Activated gamma-delta T cell treated with anti-CD3 and anti-CD28 coated beads, Interleukin-2, amount 50 U/mL, for 16 hours (primary cell): ENCODE results near the gene KSR2.
"Not testable (repeated sequence)": the region's sequence is repeated elsewhere in the genome, so short reads cannot be mapped to it uniquely, and the experiment has no call there.

Experiments
- DNase-seq: peaks from one replicate; pipeline ENCODE4 v3.0.0-alpha.2; 2020; ENCODE audit warnings: low read depth

Gene KSR2

DNA sequence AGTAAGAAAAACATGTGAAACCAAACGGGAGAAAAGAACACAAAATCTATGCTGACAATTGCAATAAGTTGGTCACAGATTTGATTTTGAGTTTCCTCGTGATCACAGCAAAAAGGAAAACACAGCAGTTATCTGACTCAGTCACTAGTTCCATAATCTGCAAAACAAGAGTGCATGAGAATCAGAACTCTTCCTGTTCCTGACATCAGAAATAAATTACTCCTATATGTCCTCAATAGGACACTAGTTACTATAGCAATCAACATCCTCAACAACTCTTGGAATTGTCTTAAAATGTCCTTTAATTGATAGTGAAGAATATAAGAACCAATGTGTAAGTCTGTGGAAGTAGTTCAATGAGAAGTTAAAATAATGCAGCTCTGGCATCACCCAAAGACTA is 339.3 kb downstream of the KSR2 start:
- DNase-seq = no peak

DNA sequence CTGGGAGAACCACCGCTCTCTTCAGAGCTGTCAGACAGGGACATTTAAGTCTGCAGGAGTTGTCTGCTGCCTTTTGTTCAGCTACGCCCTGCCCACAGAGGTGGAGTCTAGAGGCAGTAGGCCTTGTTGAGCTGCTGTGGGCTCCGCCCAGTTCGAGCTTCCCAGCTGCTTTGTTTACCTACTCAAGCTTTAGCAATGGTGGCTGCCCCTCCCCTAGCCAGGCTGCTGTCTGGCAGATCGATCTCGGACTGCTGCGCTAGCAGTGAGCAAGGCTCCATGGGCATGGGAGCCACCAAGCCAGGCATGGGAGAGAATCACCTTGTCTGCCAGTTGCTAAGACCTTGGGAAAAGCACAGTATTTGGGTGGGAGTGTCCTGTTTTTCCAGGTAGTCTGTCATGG is 340.1 kb downstream of the KSR2 start:
- not testable (repeated sequence) for DNase-seq

DNA sequence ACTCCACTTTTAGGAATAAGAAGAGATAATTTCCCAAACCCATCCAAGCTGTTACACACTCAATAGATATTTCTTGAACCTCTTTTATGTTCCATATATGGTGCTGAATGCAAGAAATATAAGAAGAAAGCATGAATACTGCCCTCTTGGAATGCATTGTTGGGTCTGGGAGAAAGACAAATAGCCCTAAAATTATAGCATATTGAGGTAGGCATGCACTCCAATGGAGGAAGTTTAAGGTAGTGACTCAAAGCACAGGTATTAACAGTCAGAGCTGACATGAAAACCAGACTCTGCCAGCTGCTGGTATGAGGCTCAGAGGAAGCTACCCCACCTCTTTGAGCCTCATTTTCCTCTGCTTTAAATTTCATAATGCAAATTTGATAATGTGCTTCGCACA is 346.0 kb downstream of the KSR2 start:
- DNase-seq = no peak

DNA sequence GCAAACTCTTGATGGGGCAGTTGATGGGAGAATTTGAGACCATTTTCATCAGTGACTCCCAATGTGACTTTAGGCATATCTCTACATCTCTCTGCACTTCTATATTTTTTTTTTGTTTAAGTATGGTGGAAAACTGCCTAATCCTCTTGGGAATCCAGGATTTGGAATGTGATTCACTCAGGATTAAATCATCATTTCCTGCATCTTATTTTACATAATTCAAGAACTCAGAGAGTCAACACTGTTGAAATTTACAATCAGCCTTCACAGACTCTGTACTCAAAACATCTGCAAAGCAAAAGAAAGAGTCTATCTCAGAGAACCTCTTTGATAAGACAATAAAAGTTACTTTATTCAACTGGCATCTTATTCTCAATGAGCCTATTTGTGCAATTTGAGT is 346.7 kb downstream of the KSR2 start:
- no peak for DNase-seq

DNA sequence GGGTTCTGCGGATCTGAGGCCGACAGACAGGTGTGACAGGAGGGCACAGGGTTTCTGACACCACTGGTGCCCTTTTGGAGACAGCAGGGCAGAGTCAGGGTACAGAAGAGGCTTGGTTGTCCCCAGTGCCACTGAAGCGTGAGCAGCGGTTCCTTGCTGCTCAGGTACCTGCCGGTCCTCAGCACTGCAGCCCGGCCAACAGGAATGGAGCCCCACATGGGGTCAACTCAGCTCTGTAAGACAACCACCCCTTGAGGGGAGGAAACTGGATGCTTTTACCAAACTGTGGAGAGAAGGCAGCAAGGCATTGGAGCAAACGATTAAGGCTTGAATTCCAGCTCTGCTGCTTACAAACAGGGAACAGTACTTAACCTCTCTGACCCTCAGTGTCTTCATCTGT is 361.0 kb downstream of the KSR2 start:
- DNase-seq = no peak

DNA sequence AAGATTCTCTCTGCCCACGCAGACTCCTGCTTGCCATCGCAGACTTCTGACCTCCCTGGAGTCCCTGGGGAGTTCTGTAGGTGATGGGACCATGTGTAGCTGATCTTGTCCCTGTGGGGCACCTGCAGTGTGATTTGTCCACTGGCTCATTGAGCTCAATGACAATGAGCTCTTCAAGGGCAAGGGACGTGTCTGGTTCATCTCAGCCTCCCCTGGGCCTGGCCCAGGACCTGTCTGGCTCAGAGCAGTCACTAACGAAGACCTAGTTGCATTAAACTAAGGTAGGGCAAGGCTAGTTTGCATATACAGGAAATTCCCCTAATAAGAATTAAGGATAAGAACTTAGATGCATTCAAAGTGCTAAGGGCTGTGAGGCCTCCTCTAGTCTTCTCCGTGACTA is 361.8 kb downstream of the KSR2 start:
- no peak for DNase-seq

DNA sequence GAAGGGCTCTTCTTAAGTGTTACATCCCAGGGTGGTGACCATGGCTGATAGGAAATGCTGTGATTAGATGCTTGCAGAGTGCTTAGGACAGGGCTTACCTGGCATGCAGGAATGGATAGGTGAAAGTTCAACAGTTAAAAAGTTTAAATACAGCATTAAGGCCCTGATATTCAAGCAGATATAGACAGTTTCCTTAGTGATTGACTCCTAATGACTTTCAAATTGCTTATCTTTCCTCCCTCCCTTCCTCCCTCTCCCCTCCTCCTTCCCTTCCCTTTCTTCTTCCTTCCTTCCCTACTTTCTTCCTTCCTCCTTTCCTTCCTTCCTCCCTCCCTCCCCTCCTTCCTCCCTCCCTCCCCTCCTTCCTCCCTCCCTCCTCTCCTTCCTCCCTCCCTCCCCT is 362.8 kb downstream of the KSR2 start:
- no peak for DNase-seq

DNA sequence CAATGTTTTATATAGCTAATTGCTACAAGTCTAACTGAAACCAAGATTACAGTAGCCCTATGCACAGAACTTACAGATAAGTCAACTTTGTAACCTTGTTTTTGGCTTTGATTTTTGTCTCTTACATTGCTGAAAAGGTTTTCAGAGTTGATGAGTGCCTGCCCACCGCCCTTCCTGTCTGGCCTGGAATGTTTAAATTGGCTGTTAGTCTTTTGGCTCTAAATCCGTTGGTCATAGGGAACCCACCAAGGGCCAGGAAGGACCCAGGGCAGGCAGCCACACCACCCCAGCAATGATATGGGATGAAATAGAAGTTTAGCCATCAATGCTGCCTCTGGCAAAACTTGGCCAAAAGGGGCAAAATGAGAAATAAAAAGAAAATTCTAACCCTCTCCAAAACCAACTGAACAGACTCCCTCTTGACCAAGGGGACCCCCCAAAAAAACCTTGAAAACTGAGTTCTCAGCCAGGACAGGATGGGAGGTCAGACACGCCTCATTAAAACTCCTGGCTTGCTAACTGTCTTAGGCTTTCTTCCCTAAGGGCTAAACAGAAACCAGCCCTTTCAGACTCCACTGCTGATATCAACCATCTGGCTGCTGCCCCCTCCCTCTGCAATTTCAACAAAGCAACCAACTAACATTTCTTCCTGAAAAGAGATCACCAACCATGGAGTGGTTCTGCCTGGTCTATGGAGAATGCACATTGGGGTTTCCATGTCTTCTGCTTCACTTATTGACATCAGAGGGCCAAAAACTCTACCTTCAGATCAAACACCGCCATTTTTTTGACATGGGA is 365.3 kb downstream of the KSR2 start:
- DNase-seq = no peak

DNA sequence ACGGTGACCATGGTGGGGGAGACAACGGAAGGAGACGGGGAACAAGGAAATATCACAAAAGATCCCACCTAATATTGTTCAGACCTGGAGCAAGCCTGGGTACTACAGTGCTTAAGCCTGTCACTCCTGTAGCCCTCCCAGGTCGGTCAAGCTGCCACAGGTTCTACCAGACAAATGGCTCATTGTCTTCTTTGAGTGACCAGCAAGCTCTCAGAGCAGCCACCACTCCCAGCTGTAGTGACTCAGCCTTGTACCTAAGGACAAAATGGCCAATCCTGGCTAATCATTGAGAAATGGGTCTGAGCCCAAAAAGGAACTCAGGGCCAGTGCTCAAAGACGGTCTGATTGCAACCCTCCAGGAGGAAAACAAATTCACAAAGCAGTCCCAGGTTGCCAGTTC is 368.9 kb downstream of the KSR2 start:
- DNase-seq = no peak

DNA sequence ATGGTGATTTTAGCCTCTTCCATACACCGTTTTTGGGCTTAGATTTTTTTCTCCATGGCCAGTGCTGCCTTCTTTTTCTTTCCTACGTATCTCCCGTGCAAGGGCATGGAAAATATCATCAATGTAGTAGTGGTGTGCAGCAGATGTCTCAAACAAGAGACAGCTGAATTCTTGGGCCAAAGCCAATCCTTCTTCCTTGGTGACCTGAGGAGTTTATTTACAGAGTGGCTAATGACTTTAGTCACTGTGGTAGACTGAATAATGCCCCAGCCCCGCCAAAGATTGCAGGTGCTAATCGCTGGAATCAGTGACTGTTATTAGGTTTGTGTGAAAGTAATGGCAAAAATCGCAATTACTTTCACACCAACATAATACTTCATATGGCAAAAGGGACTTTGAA is 371.8 kb downstream of the KSR2 start:
- DNase-seq = no peak

DNA sequence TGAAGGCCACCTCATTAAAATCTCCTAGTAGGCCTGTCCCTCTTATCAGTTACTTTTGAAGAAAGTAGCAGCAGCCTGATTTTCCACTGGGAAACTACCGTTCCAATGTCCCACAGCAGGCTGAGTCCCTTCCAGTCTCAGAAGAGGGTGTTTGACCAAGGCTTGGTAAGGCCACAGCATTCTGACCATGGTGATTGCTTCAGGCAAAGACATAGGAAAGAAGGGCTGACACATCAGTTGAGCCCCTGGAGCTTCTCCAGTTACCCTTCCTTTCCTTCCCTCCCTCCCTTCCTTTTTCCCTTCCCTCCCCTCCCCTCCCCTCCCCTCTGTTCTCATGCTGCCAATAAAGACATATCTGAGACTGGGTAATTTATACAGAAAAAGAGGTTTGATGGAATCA is 373.0 kb downstream of the KSR2 start:
- DNase-seq = no peak

DNA sequence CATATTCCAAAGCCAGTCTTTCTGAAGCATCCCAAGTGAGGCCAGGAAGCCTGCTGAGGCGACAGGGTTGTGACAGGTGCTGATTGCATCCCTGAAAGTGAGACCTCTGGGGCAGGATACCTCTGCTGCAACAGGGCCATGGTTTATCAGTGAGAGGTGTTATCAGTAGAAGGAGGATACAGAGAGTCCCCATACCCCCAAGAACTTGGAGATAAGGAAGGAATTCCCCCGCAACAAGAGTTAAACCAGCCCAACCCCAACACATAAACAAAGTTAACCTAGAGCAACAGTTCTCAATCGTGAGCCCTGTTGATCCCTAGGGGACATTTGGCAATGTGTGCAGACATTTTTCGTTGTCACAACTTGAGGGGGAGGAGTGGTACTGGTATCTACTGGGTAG is 374.3 kb downstream of the KSR2 start:
- no peak for DNase-seq

DNA sequence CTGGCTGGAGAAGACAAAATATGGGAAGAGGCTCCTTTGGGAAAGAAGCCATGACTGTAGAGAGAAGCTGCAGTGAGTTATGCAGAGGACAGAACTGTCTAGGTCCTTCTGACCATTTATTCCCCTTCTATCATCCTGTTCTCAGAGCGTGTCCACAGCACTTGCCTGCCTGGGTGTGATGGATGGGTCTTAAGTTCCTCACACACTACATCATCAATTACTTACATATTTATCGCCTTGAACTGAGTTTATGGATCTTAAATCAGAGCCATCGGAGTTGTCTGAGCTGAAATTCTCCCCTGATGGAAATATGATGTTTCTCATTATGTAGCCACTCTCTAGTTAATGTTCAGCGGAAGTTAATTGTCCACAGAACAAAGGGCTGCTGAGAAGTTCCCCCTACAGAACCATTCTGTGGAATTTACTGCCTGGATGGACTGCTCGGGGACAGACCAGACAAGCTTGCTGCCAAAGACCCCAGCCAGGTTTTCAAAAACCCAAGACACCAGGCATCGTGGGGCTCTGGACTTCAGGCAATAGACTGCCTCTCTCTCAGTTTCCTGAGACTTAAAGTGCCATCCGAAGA is 374.9 kb downstream of the KSR2 start:
- no peak for DNase-seq

DNA sequence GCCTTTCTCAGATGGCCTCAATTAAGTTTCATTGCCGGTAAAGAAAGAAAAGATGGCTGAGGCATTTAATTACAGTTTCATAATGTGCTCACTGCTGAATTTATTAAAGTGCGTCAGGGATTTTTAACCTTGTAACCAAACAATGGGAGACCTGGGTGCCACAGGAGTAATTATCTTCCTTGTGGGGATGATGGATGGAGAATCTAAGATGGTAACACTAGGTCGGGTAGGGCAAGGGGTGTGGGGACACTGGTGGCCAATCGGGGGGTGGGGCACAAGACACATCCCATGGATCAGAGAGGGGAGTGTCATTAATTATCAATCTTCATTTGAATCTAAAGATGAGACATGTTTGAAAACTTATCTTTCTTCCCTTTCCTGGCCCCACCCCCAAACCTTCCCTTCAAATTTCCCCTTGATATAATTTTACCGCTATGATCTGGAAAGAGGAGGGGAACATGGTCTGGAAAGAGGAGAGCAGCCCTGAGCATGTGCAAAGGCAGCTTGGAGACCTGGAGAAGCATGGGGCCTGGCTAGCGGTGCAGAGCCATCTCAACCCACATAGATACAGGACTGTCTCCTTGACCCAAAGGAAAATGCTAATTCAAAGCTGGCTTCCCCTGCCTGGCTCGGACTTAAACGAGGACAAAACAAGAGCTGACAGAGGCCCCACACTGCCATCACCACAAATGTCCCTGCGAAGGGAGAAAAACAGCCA is 376.0 kb downstream of the KSR2 start:
- DNase-seq = no peak

DNA sequence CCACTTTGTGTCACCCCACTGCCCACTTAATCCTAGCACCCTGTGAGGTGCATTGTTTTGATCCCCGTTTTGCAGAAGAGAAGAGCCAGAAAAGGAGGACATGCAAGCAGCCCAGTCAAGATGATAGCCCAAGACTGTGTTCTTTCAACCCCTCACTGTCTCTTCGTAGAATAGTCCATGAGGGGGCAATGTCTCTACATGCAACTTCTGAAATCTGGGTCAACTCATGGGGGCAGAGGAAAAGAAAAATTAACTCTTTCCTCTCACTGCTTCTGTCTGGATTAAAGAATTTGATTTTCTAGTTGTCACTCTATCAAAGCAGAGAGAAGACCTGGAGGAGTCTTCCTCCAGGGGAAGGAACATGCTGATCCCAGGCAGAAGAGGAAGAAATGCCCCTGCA is 377.8 kb downstream of the KSR2 start:
- DNase-seq = no peak

DNA sequence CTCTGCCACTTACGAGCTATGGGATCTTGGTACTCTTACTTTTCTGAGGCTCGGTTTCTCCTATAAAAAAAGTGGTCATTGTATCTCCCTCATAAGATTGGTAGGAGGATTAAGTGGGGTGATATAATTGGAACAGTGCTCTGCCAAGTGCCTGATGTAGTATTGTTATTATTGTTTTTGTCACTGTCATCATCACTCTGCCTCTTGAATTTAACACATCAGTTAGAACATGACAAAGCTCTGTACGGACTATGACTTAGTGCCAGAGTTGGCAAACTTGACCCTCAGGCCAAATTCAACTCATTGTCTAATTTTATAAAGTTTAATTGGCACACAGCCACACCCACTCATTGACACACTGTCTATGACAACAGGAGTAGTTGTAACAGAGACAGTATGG is 378.4 kb downstream of the KSR2 start:
- DNase-seq = no peak

DNA sequence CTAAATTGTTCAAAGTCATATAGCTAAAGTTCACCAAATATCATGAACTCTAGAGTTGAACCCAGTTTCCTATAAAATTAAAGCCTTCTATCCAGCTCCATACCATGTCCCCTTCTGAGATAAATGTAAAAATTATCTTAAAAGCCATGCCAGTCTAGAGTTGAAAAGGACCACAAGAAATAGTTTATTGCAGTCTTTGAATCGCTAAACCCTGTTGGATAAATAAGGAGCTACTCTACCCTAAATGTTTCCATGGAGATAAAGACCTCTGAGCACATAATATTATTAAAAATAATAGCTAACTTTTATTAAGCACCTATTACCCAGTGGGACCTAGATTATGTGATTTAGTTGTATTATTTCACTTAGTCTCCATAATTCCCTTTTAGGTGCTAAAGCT is 379.8 kb downstream of the KSR2 start:
- DNase-seq = no peak

DNA sequence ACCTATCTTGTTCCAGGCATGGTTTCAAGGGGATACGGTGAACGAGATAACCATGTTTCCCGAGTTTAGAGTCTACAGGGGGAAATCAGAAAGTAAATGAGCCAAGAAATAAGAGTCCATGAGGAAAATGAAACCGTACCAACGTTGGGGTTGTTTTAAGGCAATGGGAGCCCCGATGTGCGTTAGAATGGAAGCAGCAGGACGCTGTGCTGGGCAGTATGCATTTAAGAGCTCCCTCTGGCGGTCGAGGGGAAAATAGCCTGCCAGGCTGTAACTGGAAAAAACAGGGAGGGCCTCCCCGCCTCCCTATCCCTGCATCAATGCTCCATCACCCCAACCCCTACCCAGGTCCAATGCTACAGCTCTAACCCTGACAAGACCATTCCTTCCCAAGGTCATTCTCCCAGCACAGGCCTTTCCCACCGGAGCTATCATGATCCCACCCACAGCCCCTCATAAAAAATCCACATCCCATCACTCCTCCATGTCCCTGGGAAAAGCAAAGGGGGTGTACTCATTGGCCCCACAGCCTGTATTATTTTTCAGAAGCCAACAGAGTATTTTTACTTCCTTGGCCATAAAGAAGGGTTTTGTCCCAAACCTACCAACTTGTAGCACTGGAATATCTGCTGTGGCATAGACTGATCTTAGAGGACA is 381.0 kb downstream of the KSR2 start:
- peak; percentile 3 for DNase-seq

DNA sequence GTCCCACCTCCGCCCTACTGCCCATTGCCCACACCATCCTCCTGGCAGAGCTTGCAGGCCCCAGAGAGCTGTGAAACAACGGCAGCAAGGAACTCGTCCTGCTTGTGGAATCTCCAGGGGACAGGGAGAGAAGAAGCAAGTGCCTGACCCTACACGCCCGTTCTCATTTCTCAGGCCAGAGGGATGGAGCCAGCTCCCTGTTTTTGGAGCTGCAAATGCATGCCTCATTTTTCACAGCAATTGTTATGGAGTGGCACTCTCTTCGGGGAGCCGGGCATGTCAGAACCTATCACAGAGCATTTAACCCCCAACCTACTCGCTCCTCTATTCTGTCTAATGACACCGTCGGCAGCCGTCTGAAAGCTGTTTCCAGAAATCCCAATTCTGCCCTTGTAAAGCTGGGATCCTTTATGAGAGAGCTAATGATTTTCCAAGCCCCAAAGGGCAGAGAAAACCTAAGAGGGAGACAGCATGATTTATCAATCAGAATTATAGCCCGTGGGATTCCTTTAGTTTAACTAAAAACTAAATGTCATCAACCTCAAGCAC is 385.0 kb downstream of the KSR2 start:
- DNase-seq = no peak

DNA sequence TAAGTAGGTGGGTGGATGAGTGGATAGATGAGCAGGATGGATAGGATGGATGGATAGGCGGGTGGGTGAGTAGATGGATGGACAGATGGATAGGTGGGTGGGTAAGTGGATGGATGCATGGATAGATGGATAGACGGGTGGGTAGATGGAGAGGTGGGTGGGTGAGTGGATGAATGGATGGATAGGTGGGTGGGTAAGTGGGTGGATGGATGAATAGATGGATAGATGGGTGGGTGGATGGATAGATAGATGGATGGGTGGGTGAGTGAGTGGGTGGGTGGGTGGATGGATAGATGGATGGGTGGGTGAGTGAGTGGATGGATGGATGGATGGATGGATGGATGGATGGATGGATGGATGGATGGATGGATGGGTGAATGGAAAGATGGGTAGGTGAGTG is 385.7 kb downstream of the KSR2 start:
- no peak for DNase-seq

DNA sequence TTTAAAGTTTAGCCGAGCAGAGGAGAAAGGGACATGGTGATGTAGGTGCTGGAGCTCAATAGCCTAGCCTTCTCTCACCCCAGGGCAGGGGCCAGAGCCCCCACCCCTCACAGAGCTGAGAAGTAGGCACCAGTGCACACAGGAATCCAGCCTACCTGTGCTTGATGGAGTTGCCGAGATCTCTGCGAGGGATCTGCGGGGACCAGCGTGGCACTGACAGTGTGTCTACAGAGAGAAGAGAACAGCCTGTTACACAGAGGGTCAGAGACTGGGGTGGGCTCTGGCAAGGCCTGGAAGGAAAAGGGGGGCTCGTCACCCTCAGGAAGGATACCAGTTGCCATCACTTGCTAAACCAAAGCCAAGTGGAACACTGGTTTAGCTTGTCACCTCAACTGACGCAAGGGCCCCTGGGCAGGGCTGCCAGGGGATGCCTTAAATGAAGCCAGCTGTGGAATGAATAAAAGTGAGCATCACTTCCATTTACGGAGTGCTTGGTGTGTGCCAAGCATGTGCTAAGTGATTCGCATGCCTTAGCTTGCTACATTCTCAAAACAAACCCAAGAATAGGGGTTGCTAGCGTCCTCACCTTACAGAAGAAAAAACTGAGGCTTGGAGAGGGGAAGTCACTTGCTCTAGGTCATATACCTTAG is 386.5 kb downstream of the KSR2 start:
- no peak for DNase-seq

DNA sequence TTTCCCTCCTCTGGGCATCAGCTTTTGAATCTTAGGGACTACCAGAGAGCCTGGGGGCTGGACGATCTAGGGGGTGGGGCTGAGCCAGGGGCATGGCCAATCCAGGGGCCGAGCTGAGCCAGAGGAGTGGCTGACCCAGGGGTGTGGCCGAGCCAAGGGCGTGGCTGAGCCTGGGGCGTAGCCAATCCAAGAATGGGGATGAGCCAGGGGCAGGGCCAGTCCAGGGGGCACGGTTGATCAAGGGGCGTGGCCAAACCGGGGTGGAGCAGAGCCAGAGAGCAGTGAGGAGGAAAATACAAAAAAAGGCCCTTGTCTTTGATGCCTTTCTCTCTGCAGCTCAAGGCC is 388.1 kb downstream of the KSR2 start:
- DNase-seq = no peak
